ENCODE measurements around the gene PARVA. TPM values are rescaled to one million over a fixed set of nuclear protein-coding genes. Genes with fewer than 3 reads are reported as not detected.
A peak's percentile ranks its signal among the peaks of the same experiment; 100 is the strongest.

PARVA gene
- total RNA-seq, 3 donors from 2014 or later, result 55.7 to 191 (median 57.1) TPM

DNA sequence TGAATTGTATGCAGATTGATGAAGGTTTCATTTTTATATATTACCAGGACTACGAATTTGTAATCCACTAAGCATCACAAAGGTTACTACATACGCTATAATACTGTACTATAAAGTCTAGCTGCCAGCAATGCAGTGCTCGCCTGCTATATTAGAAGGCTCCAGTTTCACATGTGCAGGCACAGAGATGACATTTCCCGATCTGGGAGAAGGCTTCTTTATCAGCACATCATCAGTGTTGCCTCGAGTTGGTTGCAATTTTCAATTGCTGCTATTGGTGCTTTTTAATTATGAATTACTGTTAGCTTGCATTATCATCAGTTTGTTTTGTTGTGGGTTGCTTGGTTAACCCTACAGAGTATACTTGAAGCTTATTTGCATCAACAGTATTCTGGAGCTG, 153.6 kb downstream of the PARVA start:
- TF ChIP-seq, protein P1, sequence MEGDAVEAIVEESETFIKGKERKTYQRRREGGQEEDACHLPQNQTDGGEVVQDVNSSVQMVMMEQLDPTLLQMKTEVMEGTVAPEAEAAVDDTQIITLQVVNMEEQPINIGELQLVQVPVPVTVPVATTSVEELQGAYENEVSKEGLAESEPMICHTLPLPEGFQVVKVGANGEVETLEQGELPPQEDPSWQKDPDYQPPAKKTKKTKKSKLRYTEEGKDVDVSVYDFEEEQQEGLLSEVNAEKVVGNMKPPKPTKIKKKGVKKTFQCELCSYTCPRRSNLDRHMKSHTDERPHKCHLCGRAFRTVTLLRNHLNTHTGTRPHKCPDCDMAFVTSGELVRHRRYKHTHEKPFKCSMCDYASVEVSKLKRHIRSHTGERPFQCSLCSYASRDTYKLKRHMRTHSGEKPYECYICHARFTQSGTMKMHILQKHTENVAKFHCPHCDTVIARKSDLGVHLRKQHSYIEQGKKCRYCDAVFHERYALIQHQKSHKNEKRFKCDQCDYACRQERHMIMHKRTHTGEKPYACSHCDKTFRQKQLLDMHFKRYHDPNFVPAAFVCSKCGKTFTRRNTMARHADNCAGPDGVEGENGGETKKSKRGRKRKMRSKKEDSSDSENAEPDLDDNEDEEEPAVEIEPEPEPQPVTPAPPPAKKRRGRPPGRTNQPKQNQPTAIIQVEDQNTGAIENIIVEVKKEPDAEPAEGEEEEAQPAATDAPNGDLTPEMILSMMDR (IDR thresholded peaks at IDR 0.05), result no peak
- intact Hi-C loops (cut with DNase I, micrococcal nuclease), result no loop called here
- H3K9me3 ChIP-seq, result no peaks in the 10 kb centered on the region

DNA sequence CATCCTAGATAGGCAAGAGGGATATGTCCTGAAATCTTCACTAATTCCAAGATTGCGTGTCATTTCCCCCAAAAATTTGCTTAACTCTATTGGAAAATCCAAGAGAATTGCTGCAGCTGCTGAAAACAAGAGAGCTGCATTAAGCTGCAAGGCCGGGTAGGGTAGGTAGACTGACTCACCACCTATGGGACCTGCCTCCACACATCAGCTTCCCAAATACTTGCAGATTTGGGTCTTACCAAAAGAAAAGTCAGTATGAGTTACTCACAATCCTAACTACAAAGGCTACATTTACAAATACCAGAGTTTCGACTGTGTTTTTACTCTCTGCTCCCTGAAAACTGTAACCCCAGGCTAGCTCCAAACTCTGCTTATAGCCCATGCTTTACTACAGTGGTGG, 154.3 kb downstream of the PARVA start:
- TF ChIP-seq, protein P1 (IDR thresholded peaks at IDR 0.05), result no peak
- no peaks in the 10 kb centered on the region for H3K9me3 ChIP-seq
- H3K4me3 ChIP-seq, result no peak overlapping the region
- no peaks in the 10 kb centered on the region for H3K4me1 ChIP-seq (ENCODE audit: low read depth)
- no peaks in the 10 kb centered on the region for H3K36me3 ChIP-seq (ENCODE audit: low read depth)
- intact Hi-C loops (cut with DNase I, micrococcal nuclease), result no loop called here
- DNase-seq (no peak), ATAC-seq (no peak)

More for the DNA sequence above, 153.6 kb downstream of the PARVA start:
- H3K4me3 ChIP-seq, result no peak overlapping the region
- H3K4me1 ChIP-seq (ENCODE audit: low read depth), result no peaks in the 10 kb centered on the region
- H3K36me3 ChIP-seq (ENCODE audit: low read depth), result no peaks in the 10 kb centered on the region
- no peak for DNase-seq
- no peak for ATAC-seq

DNA sequence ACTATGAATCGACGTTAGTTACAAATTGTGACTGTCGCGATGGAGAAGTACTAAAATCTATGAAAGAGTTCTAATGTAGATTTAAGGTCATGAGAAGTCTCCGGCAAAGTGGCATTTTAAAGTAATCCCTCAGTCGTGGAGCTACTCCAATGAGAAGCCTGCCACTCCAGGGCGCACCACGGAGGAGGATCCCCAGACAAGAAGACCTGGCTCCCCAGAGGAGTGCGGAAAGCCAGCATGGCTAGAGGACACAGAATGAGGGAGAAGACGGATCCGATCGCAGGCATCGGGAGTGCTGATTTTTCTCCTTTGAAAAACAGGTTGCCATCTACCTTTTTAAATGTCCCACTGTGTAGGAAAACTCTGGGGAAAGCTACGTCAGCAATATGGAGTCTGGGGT, 155.2 kb downstream of the PARVA start:
- Histone ChIP-seq H3K9me3 (no peaks in the 10 kb centered on the region), H3K36me3 (ENCODE audit: low read depth) (no peaks in the 10 kb centered on the region), H3K4me1 (ENCODE audit: low read depth) (no peaks in the 10 kb centered on the region), H3K4me3 (no peak overlapping the region)
- TF ChIP-seq, protein P1 (IDR thresholded peaks at IDR 0.05), result no peak
- DNase-seq (no peak), ATAC-seq (no peak)
- intact Hi-C loops (cut with DNase I, micrococcal nuclease), result no loop called here

DNA sequence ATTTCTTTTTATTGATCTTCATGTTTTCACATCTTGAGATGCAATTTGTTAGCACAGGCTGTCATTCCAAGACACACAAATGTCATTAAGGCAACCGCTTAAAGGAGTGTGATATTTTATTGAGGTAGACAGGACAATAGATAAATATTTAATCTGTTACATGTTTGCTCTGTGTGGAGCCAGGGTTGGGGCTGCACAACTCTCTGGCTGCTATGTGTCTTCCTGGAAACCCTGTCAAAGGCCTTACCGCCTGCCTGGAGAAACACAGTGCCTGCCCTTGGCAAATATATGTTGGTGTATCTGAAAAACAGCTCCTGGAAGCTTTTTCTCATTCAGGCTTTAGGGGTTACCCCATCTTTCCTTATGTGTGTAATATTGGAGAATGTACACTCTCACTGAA, 157.2 kb downstream of the PARVA start:
- ATAC-seq (peak; percentile 73), DNase-seq (peak in 1 of 3 donors; percentile 30)
- Histone ChIP-seq H3K36me3 (ENCODE audit: low read depth) (no peaks in the 10 kb centered on the region), H3K4me3 (no peak overlapping the region), H3K9me3 (no peaks in the 10 kb centered on the region), H3K4me1 (ENCODE audit: low read depth) (no peaks in the 10 kb centered on the region)
- intact Hi-C loops (cut with DNase I, micrococcal nuclease), result no loop called here
- TF ChIP-seq, protein P1 (IDR thresholded peaks at IDR 0.05), result no peak

DNA sequence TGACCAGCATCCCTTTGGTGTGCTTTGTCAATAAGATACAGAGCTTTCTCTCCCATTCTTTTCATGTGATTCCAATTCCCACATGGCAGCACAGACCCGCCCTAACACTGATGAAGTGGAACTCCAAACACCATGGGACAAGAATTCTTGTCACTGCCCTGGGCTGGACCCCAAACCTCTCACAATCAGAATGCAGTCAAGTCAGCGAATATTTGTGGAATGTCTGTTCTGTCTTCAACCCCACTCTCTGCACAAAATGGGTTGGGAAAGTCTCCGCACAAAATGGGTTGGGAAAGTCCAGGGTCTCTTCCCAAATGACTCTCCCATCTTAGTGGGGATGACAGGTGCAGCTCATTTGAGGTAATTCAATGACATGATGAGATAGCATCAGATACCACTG, 157.9 kb downstream of the PARVA start:
- no peak overlapping the region for H3K4me3 ChIP-seq
- no peaks in the 10 kb centered on the region for H3K9me3 ChIP-seq
- H3K36me3 ChIP-seq (ENCODE audit: low read depth), result no peaks in the 10 kb centered on the region
- TF ChIP-seq, protein P1 (IDR thresholded peaks at IDR 0.05), result no peak
- ATAC-seq, result no peak
- intact Hi-C loops (cut with DNase I, micrococcal nuclease), result no loop called here
- no peaks in the 10 kb centered on the region for H3K4me1 ChIP-seq (ENCODE audit: low read depth)
- DNase-seq, result no peak

DNA sequence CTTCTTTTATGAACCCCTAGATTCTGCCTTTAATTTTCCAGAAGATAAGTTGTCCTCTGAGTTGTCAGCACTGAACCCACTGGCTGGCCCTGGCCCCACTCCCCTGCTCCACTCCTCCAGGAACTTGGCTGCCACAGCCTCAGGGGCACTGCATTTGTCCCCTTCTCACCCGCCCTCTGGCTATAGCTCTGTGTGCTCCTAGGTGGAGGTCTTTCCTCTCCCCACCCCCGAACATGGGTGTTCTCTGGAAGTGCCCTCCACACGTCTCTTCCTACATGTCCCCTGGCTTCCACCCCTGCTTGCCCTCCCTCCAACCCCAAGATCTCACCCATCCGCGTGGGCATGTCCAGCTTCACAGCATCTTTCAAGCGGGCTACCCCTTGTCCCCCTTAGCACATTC, 159.2 kb downstream of the PARVA start:
- Histone ChIP-seq H3K4me1 (ENCODE audit: low read depth) (no peaks in the 10 kb centered on the region), H3K36me3 (ENCODE audit: low read depth) (no peaks in the 10 kb centered on the region), H3K4me3 (no peak overlapping the region), H3K9me3 (no peaks in the 10 kb centered on the region)
- no peak for DNase-seq
- TF ChIP-seq, protein P1 (IDR thresholded peaks at IDR 0.05), result no peak
- ATAC-seq, result no peak
- intact Hi-C loops (cut with DNase I, micrococcal nuclease), result no loop called here
